ENCODE results near the gene LRRC4C.

Gene LRRC4C

GRCh38 chr11:40716344-40717130 is 742.9 kb downstream of the LRRC4C start:
- no peak overlapping the region for H3K27ac ChIP-seq
- no peak for TF ChIP-seq CTCF (conservative IDR thresholded peaks at IDR 0.05)

DNA sequence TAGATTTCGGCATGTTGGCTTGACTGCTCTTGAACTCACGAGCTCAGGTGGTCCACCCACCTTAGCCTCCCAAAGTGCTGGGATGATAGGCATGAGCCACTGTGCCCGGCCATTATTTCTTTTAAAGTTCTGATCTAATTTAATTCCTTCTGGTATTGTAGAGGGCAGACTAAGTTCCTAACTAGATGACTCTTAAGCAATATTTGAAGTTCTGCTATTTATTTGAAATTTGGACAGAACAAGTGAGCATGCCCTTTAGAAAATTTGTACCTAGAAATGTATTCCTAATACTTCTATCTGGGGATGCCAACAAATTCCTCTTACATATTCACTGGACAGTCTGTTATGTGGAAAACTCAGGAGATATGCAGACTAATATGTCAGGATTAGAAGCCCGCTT is 746.4 kb downstream of the LRRC4C start:
- TF ChIP-seq CTCF (conservative IDR thresholded peaks at IDR 0.05): no peak
- no peak overlapping the region for H3K27ac ChIP-seq

- no peak overlapping the region for H3K27ac ChIP-seq
- no peak for TF ChIP-seq CTCF (conservative IDR thresholded peaks at IDR 0.05)
Measured at GRCh38 chr11:40701027-40701426, 758.4 kb downstream of the LRRC4C start.

DNA sequence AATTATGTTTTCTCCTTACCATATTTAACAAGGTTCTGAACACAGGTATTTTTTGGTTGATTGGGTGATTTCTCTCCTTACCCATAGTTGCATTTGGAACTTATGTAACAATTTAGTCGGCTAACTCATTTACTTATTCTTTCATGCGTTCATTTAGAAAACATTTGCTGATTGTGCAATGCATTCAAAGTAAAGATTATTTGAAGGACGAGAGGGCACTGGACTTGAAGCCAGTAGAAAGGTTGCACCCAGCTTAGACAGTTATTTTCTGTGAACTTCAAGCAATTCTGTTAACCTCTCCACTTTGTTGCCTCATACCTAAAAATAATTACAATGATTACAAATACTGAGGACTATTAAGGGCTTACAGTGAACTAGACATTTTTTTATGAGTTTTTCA is 769.6 kb downstream of the LRRC4C start:
- no peak overlapping the region for H3K27ac ChIP-seq
- no peak for TF ChIP-seq CTCF (conservative IDR thresholded peaks at IDR 0.05)

- no peak for TF ChIP-seq CTCF (conservative IDR thresholded peaks at IDR 0.05)
- no peak overlapping the region for H3K27ac ChIP-seq
Measured at GRCh38 chr11:40688369-40688768, 771.1 kb downstream of the LRRC4C start.

GRCh38 chr11:40686765-40687164 is 772.7 kb downstream of the LRRC4C start:
- H3K27ac ChIP-seq: no peak overlapping the region
- no peak for TF ChIP-seq CTCF (conservative IDR thresholded peaks at IDR 0.05)

- no peak overlapping the region for H3K27ac ChIP-seq
Measured at GRCh38 chr11:40683010-40683409, 776.4 kb downstream of the LRRC4C start.

More at GRCh38 chr11:40683010-40683409, 776.4 kb downstream of the LRRC4C start:
- TF ChIP-seq CTCF (conservative IDR thresholded peaks at IDR 0.05): no peak
